Rectal smooth muscle tissue (tissue), 1 donor: ENCODE data around the gene TMEM183A.

ENCODE experiments used
- H3K27ac ChIP-seq: one replicate; pipeline ENCODE4 v1.7.0; 2013; ENCODE audit warnings: low read depth, low read length, inconsistent platforms
- H3K27me3 ChIP-seq: one replicate; pipeline ENCODE4 v1.7.0; 2013; ENCODE audit warnings: low read length; ENCODE audit not compliant: control insufficient read depth, insufficient read depth
- H3K36me3 ChIP-seq: one replicate; pipeline ENCODE4 v1.7.0; 2013; ENCODE audit warnings: low read length; ENCODE audit not compliant: control insufficient read depth, insufficient read depth
- H3K4me1 ChIP-seq: one replicate; pipeline ENCODE4 v1.7.0; 2013; ENCODE audit warnings: low read length; ENCODE audit not compliant: control insufficient read depth, insufficient read depth
- H3K4me3 ChIP-seq: one replicate; pipeline ENCODE4 v1.7.0; 2013; ENCODE audit warnings: low read length
- H3K9ac ChIP-seq: one replicate; pipeline ENCODE4 v1.7.0; 2013; ENCODE audit warnings: low read length

Gene TMEM183A

DNA sequence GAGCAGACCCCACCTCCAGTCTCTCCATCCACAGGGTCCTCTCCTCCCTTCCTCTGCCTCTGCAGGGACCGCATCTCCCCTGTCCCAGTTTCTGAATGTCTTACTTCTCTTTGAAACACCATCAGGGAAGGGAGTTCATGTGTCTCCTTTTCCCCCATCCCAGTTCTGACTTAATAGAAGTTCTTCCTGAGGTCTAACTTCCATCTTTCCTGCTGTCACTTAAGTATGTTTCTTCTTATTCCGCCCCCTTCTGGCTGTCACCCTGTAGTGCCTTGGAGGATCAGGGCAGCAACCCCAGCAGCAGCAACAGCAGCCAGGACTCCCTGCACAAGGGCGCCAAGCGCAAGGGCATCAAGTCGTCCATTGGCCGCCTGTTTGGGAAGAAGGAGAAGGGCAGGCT, 49.3 kb downstream of the TMEM183A start:
- Histone ChIP-seq H3K4me3 (no peak overlapping the region), H3K36me3 (no peaks in the 10 kb centered on the region), H3K27me3 (no peaks in the 10 kb centered on the region), H3K9ac (no peak overlapping the region), H3K27ac (no peak overlapping the region), H3K4me1 (no peaks in the 10 kb centered on the region)

- Histone ChIP-seq H3K27me3 (no peaks in the 10 kb centered on the region), H3K4me1 (no peaks in the 10 kb centered on the region), H3K27ac (no peak overlapping the region), H3K4me3 (no peak overlapping the region), H3K36me3 (no peaks in the 10 kb centered on the region), H3K9ac (no peak overlapping the region)
Observed at GRCh38 chr1:203057911-203058675, 50.9 kb downstream of the TMEM183A start.

- Histone ChIP-seq H3K9ac (no peak overlapping the region), H3K36me3 (no peaks in the 10 kb centered on the region), H3K4me3 (no peak overlapping the region), H3K27me3 (no peaks in the 10 kb centered on the region), H3K27ac (no peak overlapping the region), H3K4me1 (no peaks in the 10 kb centered on the region)
Observed at GRCh38 chr1:203058676-203058935, 51.4 kb downstream of the TMEM183A start.

DNA sequence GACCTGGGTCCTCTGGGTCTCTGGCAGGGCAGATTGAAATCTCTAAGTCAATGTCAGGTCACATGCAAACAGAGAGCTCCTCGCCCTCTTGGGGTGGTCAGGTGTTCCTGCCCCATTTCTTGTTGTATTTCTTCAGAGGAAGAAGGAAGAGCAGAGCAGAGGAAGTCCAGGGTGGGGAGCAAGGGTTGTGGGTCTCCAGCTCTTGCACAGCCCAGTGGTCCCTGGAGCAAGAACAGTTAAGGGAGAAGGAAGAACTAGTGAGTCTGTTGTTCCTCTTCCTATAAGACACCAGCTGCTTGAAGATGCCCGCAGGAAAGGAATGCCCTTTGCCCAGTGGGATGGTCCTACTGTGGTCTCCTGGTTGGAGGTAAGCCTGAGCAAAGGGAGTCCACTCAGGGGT, 52.3 kb downstream of the TMEM183A start:
- Histone ChIP-seq H3K27ac (no peak overlapping the region), H3K27me3 (no peaks in the 10 kb centered on the region), H3K4me1 (no peaks in the 10 kb centered on the region), H3K4me3 (no peak overlapping the region), H3K9ac (no peak overlapping the region), H3K36me3 (no peaks in the 10 kb centered on the region)

DNA sequence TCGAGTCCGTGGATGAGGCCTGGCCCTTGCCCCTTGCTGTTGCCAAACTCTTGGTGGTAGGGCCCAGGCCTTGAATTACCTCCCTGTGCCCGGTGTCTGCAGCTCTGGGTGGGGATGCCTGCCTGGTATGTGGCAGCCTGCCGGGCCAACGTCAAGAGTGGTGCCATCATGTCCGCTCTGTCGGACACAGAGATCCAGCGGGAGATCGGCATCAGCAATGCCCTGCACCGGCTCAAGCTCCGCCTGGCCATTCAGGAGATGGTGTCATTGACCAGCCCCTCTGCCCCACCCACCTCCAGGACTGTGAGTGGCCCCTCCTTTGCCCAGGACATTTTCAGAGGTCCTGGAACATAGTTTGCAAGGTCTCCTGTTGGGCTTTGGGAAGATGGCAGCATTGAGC, 52.9 kb downstream of the TMEM183A start:
- H3K9ac ChIP-seq = no peak overlapping the region
- no peak overlapping the region for H3K27ac ChIP-seq
- H3K4me3 ChIP-seq = no peak overlapping the region
- H3K36me3 ChIP-seq = no peaks in the 10 kb centered on the region
- H3K4me1 ChIP-seq = no peaks in the 10 kb centered on the region
- H3K27me3 ChIP-seq = peaks cover 2% of the 10 kb centered on the region

- Histone ChIP-seq H3K27me3 (peaks cover 2% of the 10 kb centered on the region), H3K36me3 (no peaks in the 10 kb centered on the region), H3K4me1 (peaks cover 3% of the 10 kb centered on the region), H3K4me3 (no peak overlapping the region), H3K9ac (no peak overlapping the region), H3K27ac (no peak overlapping the region)
Observed at GRCh38 chr1:203063287-203063686, 56.1 kb downstream of the TMEM183A start.

GRCh38 chr1:203065191-203065590, 58.0 kb downstream of the TMEM183A start:
- Histone ChIP-seq H3K36me3 (no peaks in the 10 kb centered on the region), H3K27ac (no peak overlapping the region), H3K9ac (no peak overlapping the region), H3K4me1 (peaks cover 20% of the 10 kb centered on the region), H3K27me3 (peaks cover 2% of the 10 kb centered on the region), H3K4me3 (no peak overlapping the region)

GRCh38 chr1:203065986-203066385, 58.8 kb downstream of the TMEM183A start:
- H3K9ac ChIP-seq = no peak overlapping the region
- H3K36me3 ChIP-seq = no peaks in the 10 kb centered on the region
- H3K4me3 ChIP-seq = no peak overlapping the region
- no peak overlapping the region for H3K27ac ChIP-seq
- peaks cover 20% of the 10 kb centered on the region for H3K4me1 ChIP-seq
- peaks cover 2% of the 10 kb centered on the region for H3K27me3 ChIP-seq

GRCh38 chr1:203066965-203067364, 59.8 kb downstream of the TMEM183A start:
- H3K27ac ChIP-seq = no peak overlapping the region
- H3K36me3 ChIP-seq = no peaks in the 10 kb centered on the region
- H3K27me3 ChIP-seq = peaks cover 2% of the 10 kb centered on the region
- no peak overlapping the region for H3K4me3 ChIP-seq
- H3K4me1 ChIP-seq = peaks cover 20% of the 10 kb centered on the region
- no peak overlapping the region for H3K9ac ChIP-seq

GRCh38 chr1:203069030-203069747, 62.0 kb downstream of the TMEM183A start:
- Histone ChIP-seq H3K4me3 (no peak overlapping the region), H3K4me1 (peaks cover 20% of the 10 kb centered on the region), H3K9ac (no peak overlapping the region), H3K27ac (peak overlapping the region; percentile 70), H3K36me3 (no peaks in the 10 kb centered on the region), H3K27me3 (peaks cover 2% of the 10 kb centered on the region)

GRCh38 chr1:203072002-203072602, 64.9 kb downstream of the TMEM183A start:
- Histone ChIP-seq H3K36me3 (no peaks in the 10 kb centered on the region), H3K9ac (no peak overlapping the region), H3K27me3 (peaks cover 11% of the 10 kb centered on the region), H3K4me3 (no peak overlapping the region), H3K4me1 (peaks cover 20% of the 10 kb centered on the region), H3K27ac (no peak overlapping the region)

GRCh38 chr1:203072911-203073310, 65.7 kb downstream of the TMEM183A start:
- H3K27ac ChIP-seq = no peak overlapping the region
- H3K4me1 ChIP-seq = peaks cover 19% of the 10 kb centered on the region
- no peak overlapping the region for H3K4me3 ChIP-seq
- H3K36me3 ChIP-seq = no peaks in the 10 kb centered on the region
- peaks cover 11% of the 10 kb centered on the region for H3K27me3 ChIP-seq
- no peak overlapping the region for H3K9ac ChIP-seq
